GM18517 (cell line): ENCODE results near the gene TNNT3.
"Not testable (repeated sequence)": the region's sequence is repeated elsewhere in the genome, so short reads cannot be mapped to it uniquely, and the experiment has no call there.

Experiments used
- ATAC-seq: cut with Tn5 transposase; IDR thresholded peaks from one replicate; pipeline ENCODE4 v1.9.1; 2021; ENCODE audit warnings: mild to moderate bottlenecking, moderate library complexity; ENCODE audit not compliant: unreplicated experiment

TNNT3 gene

DNA sequence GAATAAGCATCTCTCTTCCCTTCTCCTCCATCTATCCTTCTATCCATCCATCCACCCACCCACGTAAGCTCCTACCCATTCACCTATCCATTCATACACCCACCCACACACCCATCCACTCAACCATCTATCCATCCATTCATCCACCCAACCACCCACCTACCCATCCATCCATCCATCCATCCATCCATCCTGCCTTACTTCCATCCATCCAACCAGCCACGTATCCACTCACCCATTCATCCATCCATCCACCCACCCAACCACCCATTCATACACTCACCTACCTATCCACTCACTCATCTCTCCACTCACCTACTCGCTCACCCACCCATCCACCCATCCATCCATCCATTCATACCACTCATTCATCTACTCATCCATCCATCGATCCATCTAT lies 13.2 kb downstream of the TNNT3 start:
- ATAC-seq, result no peak

- ATAC-seq, result no peak
Observed at GRCh38 chr11:1933416-1934334, 14.2 kb downstream of the TNNT3 start.

DNA sequence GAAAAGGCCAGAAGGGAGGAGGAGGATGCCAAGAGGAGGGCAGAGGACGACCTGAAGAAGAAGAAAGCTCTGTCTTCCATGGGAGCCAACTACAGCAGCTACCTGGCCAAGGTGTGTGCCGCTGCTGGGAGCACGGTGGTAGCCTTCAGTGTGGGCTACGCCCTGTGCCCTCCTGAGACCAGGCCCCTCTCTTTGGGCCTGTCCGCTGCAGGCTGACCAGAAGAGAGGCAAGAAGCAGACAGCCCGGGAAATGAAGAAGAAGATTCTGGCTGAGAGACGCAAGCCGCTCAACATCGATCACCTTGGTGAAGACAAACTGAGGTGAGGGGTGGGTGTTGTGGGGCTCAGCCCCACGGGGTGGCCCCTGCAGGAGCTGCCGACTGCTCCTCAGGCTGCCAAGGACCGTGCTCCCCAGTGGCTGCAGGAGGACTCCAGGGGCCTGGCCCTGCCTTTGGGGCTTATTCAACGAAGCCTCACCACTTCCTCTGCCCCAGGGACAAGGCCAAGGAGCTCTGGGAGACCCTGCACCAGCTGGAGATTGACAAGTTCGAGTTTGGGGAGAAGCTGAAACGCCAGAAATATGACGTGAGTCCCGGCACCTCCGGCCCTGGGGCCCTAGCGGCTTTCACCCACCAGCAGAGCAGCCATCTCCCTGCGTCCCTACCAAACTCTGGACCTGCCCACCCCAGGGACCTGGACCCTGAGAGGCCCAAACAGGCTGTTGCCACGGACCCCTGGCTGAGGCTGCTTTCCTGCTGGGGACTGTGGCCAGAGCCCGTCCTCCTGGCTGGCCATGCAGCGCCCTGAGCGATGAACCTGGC lies 15.0 kb downstream of the TNNT3 start:
- ATAC-seq, result no peak

GRCh38 chr11:1935156-1936071 lies 15.9 kb downstream of the TNNT3 start:
- no peak for ATAC-seq

- ATAC-seq, result no peak
Observed at GRCh38 chr11:1936072-1936780, 16.7 kb downstream of the TNNT3 start.

DNA sequence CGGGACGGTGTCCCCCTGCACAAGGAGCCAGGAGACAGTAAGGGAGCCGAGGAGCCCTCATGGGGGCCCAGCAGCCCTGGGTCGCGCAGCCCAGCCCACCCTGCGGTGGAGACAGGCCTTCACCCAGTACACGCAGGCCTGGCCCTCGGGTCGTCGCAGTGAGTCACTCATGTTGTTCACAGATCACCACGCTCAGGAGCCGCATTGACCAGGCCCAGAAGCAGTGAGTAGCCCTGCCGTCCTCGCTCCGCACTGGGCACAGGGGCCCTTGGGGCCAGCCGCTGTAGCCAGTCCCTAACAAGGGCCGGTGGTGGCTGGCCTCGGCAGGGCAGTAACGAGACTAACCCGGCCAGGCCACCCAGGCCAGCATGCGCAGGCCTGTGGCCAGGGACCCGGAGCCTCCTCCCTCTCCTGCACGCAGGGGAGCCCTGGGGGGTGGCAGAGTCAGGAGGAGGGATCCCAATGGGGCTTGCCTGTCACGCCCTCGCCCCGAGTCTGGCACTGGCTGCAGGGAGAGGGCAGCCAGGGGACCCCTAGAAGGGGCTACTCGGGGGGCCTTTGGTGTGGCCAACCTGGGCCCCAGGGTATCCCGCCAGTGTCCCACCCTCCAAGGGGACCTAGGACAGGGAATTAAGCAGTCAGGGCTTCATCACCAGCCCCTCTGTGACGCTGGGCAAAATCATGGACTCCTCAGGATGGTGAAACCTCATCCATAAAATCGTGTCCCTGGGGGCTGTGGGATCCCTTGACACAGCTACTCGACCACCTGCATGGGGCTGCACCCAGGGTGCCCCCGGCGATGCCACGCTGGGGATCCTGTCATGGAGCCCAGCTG lies 17.5 kb downstream of the TNNT3 start:
- ATAC-seq, result no peak

GRCh38 chr11:1937616-1938342 lies 18.3 kb downstream of the TNNT3 start:
- no peak for ATAC-seq

GRCh38 chr11:1938343-1939005 lies 19.0 kb downstream of the TNNT3 start:
- no peak for ATAC-seq

DNA sequence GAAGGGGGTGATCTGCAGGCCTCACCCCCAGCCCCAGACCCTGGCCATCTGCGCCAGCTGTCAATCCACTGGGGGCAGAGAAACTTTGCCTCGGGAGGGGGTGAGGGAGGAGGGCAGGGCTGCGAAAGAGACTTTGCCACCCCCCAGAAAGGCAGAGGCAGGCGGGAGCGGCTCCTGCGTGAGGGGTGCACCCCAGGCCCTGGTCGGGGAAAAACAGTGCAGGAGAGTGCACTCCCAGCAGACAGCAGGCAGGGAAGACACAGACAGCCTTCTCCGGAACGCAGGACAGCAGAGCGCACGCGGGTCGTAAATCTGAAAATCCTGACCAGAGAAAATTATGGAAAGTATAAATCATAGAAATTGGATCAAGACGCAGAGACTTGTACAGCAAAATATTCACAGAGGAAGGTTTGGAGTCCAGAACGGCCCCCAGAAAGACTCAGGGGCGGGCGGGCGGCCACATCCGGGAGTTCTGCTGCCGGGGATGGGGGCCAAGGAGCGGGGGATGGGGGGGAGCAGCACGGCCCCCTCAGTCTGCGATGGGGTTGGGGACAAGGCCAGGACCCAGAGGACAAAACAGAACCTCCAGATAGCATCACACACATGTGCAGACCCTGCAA lies 19.6 kb downstream of the TNNT3 start:
- no peak for ATAC-seq

GRCh38 chr11:1939788-1940187 lies 20.3 kb downstream of the TNNT3 start:
- not testable (repeated sequence) for ATAC-seq

GRCh38 chr11:1942558-1943260 lies 23.2 kb downstream of the TNNT3 start:
- ATAC-seq, result no peak

GRCh38 chr11:1943576-1943975 lies 24.1 kb downstream of the TNNT3 start:
- ATAC-seq, result no peak

DNA sequence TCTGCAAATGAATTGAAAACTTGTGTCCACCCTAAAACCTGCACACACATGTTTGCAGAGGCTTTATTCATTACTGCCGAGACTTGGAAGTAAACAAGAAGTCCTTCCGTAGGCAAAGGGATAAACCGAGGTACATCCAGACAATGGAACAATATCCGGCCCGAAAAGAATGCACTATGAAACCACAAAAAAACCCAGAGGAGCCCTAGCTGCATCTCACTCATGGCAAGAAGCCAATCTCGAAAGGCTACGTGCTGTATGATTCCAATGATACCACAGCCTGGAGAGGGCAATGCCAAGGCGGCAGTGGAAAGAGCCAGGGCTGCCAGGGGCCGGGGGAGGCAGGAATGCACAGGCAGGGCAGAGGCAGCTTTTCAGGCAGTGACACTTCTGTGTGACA lies 24.5 kb downstream of the TNNT3 start:
- ATAC-seq, result no peak

DNA sequence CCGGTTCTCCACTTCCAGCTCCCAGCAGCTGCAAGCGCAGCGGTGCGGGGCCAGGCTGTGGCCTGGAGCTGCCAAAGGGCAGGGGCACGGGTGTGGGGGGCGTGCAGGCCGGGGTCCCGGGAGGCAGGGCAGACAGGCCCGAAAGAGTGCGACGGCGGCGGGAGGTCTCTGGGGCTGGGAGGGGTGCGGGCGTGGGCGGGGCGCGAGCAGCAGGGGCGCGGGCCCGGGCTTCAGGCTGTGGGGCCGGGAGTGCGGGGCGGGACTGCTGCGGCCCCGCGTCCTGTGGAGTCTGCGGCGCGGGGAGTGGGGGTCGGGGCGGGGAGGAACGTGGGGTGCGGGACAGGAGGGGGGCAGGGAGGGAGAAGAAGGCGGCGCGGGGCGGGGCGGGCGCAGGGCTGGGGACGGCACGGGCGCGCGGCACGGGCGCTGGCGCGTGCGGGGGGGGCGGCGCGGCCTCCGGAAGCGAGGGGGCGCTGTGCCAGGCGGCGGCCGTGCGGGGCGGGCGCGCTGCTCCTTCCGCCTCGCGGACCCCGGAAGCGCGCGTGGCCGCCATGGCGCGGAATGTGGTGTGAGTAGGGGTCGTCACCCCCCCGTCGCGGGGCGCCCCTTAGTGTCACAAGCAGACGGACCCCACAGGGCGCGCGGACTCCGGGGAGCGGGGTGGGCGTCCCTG lies 27.4 kb downstream of the TNNT3 start, which contains the start of gene MRPL23:
Gene MRPL23, plus strand, starts transcription at position 521 of the 673 bp plus-strand sequence. Its CDS starts 31 bp downstream, at position 552.
- ATAC-seq, result no peak

- ATAC-seq, result no peak
Observed at GRCh38 chr11:1947592-1948237, 28.2 kb downstream of the TNNT3 start.

DNA sequence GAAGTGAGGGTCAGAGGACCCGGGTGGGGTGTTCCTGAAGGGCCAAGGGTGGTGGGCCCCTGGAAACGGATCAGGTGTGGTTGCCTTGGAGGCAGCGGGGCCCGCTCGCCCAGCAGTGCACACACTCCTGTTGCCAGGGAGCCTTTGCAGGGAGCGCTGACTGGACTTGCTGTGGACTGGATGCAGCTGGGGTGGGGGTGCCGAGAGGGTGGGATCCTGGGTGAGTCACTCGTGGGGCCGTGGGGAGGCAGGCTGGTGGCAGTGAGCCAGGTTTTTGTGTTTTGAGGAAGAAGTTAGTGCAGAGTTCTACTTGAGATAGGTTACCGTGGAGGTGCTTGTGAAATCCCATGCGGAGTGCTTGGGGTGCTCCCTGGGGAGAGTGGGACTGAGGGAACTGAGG lies 28.9 kb downstream of the TNNT3 start:
- ATAC-seq, result no peak
